A549 (cell line): ENCODE results near the gene PLPP6. TPM values are rescaled to one million over a fixed set of nuclear protein-coding genes. Genes with fewer than 3 reads are reported as not detected.

Experiments
- ATAC-seq, 2 experiments: fragments of 200-7000 bp in 1 of 2; fragments of >200 bp in 1 of 2; cut with Nextera tagmentation in 1 of 2; cut with Tn5 transposase in 1 of 2; 3 replicates each; pipeline versions ENCODE4 v1.8.0 to v1.9.1; 2018 to 2020; ENCODE audit warnings: mild to moderate bottlenecking in 1 of 2, moderate library complexity in 1 of 2
- CTCF ChIA-PET: fragments of 300-600 bp; sonication (Branson Sonifier 250); formaldehyde crosslinking; extraction: SDS; loops from one replicate; lab custom pipeline; 2021; ENCODE audit warnings: antibody characterized with exemption, inconsistent platforms; lab: Yijun Ruan, JAX
- POLR2A ChIA-PET: fragments of 350-600 bp; formaldehyde crosslinking; extraction: SDS; loops from one replicate; lab custom pipeline; 2021; ENCODE audit warnings: antibody characterized with exemption, inconsistent platforms; lab: Yijun Ruan, JAX
- DNase-seq, 2 experiments: peaks; one replicate each; pipeline versions ENCODE4 v3.0.0 to v3.0.0-alpha.2; 2011 to 2016; ENCODE audit warnings: low read depth in 1 of 2, low spot score in 1 of 2
- FAIRE-seq: peaks from 2 replicates; lab custom pipeline; 2011; peaks lifted over from hg19 to GRCh38; lab: Jason Lieb, UNC
- H3K27ac ChIP-seq, 2 experiments: fragments of >200 bp; sonication (Bioruptor Twin); formaldehyde crosslinking; 3 replicates each; pipeline ENCODE4 v1.5.1; 2016 to 2017
- H3K4me1 ChIP-seq: fragments of >200 bp; sonication (Bioruptor Twin); formaldehyde crosslinking; 3 replicates; pipeline ENCODE4 v1.6.1; 2016
- H3K4me2 ChIP-seq: fragments of >200 bp; sonication (Bioruptor Twin); formaldehyde crosslinking; 3 replicates; pipeline ENCODE4 v1.6.1; 2016
- H3K4me3 ChIP-seq: fragments of >200 bp; sonication (Bioruptor Twin); formaldehyde crosslinking; 3 replicates; pipeline ENCODE4 v1.5.1; 2016
- H3K9me3 ChIP-seq: fragments of >200 bp; sonication (Bioruptor Twin); formaldehyde crosslinking; 3 replicates; pipeline ENCODE4 v1.6.1; 2016
- BHLHE40 ChIP-seq: IDR thresholded peaks from 2 replicates; pipeline ENCODE4 v1.6.1; 2012; ENCODE audit warnings: low read depth, low read length, inconsistent platforms
- CEBPB ChIP-seq, 2 experiments: fragments of >200 bp in 1 of 2; sonication (Bioruptor Twin) in 1 of 2; formaldehyde crosslinking in 1 of 2; IDR thresholded peaks; 2 replicates each; pipeline ENCODE4 v1.6.1; 2012 to 2016
- CHD4 ChIP-seq: fragments of 200-600 bp; sonication (generic); IDR thresholded peaks from 2 replicates; pipeline ENCODE4 v1.6.1; 2016; ENCODE audit warnings: antibody characterized with exemption, mild to moderate bottlenecking, borderline replicate concordance
- EHMT2 ChIP-seq: fragments of 200-600 bp; sonication (generic); IDR thresholded peaks from 2 replicates; pipeline ENCODE4 v1.6.1; 2016; ENCODE audit warnings: antibody characterized with exemption, low read depth, mild to moderate bottlenecking, moderate library complexity
- EP300 ChIP-seq, 2 experiments: fragments of >200 bp; sonication (Bioruptor Twin); formaldehyde crosslinking; IDR thresholded peaks; 2 replicates in 1 of 2; 3 replicates in 1 of 2; pipeline ENCODE4 v1.6.1; 2016 to 2017
- FOSB ChIP-seq: fragments of 250-450 bp; sonication (Bioruptor Pico); IDR thresholded peaks from 2 replicates; pipeline ENCODE4 v1.5.0; 2020; ENCODE audit warnings: mild to moderate bottlenecking, moderate library complexity
- HDAC2 ChIP-seq: fragments of 200-600 bp; sonication (generic); IDR thresholded peaks from 2 replicates; pipeline ENCODE4 v1.6.1; 2016
- HEYL ChIP-seq: fragments of 250-450 bp; sonication (Bioruptor Pico); IDR thresholded peaks from 2 replicates; pipeline ENCODE4 v1.8.0; 2021; ENCODE audit warnings: mild to moderate bottlenecking, moderate library complexity
- HOXB13 ChIP-seq: fragments of 250-450 bp; sonication (Bioruptor Pico); IDR thresholded peaks from 2 replicates; pipeline ENCODE4 v1.5.0; 2020; ENCODE audit warnings: low read depth, mild to moderate bottlenecking, moderate library complexity
- JUNB ChIP-seq: fragments of >200 bp; sonication (Bioruptor Twin); formaldehyde crosslinking; IDR thresholded peaks from 2 replicates; pipeline ENCODE4 v1.6.1; 2016
- KDM5A ChIP-seq: fragments of 200-600 bp; sonication (generic); IDR thresholded peaks from 2 replicates; pipeline ENCODE4 v1.6.1; 2016; ENCODE audit warnings: antibody characterized with exemption, mild to moderate bottlenecking
- MAFK ChIP-seq: fragments of 450-650 bp; IDR thresholded peaks from 2 replicates; pipeline ENCODE4 v1.6.1; 2014; ENCODE audit not compliant: partially characterized antibody
- MYC ChIP-seq: IDR thresholded peaks from 2 replicates; pipeline ENCODE4 v1.6.1; 2012; ENCODE audit warnings: mild to moderate bottlenecking, inconsistent platforms, low read length, improper control_type of control experiment, borderline replicate concordance
- NPAS2 ChIP-seq: fragments of 250-450 bp; sonication (Bioruptor Pico); IDR thresholded peaks from 2 replicates; pipeline ENCODE4 v1.8.0; 2022; ENCODE audit warnings: mild to moderate bottlenecking, moderate library complexity, borderline replicate concordance
- PHF8 ChIP-seq: fragments of 200-600 bp; sonication (generic); IDR thresholded peaks from 2 replicates; pipeline ENCODE4 v1.6.1; 2016; ENCODE audit warnings: low read depth, mild to moderate bottlenecking, antibody characterized with exemption, moderate library complexity, borderline replicate concordance
- POLR2A ChIP-seq: IDR thresholded peaks from 2 replicates; pipeline ENCODE4 v1.6.1; 2012; ENCODE audit warnings: mild to moderate bottlenecking, low read length
- POLR2AphosphoS2 ChIP-seq: conservative IDR thresholded peaks from 2 replicates; pipeline ENCODE4 v1.6.1; 2012; ENCODE audit warnings: low read length, improper control_type of control experiment, inconsistent platforms
- RAD21 ChIP-seq, 2 experiments: fragments of >200 bp in 1 of 2; sonication (Bioruptor Twin) in 1 of 2; formaldehyde crosslinking in 1 of 2; IDR thresholded peaks in 1 of 2; conservative IDR thresholded peaks in 1 of 2; 2 replicates in 1 of 2; 3 replicates in 1 of 2; pipeline ENCODE4 v1.6.1; 2012 to 2018; ENCODE audit warnings: inconsistent platforms in 1 of 2
- RARB ChIP-seq: fragments of 250-450 bp; sonication (Bioruptor Pico); IDR thresholded peaks from 2 replicates; pipeline ENCODE4 v1.8.0; 2021; ENCODE audit warnings: mild to moderate bottlenecking, moderate library complexity
- RCOR1 ChIP-seq: fragments of 150-350 bp; IDR thresholded peaks from 2 replicates; pipeline ENCODE4 v1.6.1; 2014; ENCODE audit warnings: antibody characterized with exemption, low read length, low read depth
- RFX5 ChIP-seq: fragments of 450-650 bp; IDR thresholded peaks from 2 replicates; pipeline ENCODE4 v1.7.1; 2014; ENCODE audit warnings: antibody characterized with exemption, mild to moderate bottlenecking, moderate library complexity
- RNF2 ChIP-seq: fragments of 200-600 bp; sonication (generic); IDR thresholded peaks from 2 replicates; pipeline ENCODE4 v1.6.1; 2016; ENCODE audit warnings: low read depth, mild to moderate bottlenecking, antibody characterized with exemption, moderate library complexity, borderline replicate concordance
- SMC3 ChIP-seq: fragments of >200 bp; sonication (Bioruptor Twin); formaldehyde crosslinking; IDR thresholded peaks from 3 replicates; pipeline ENCODE4 v1.6.1; 2018; ENCODE audit warnings: inconsistent platforms
- ZC3H11A ChIP-seq: fragments of 450-650 bp; IDR thresholded peaks from 2 replicates; pipeline ENCODE4 v1.6.1; 2014; ENCODE audit warnings: antibody characterized with exemption, mild to moderate bottlenecking
- WGBS: methylation state at CpG from one replicate; pipeline ENCODE4 v1.1.6; 2017; ENCODE audit errors: missing lambda C conversion rate; 5-methylcytosine and 5-hydroxymethylcytosine counted together
- polyA plus RNA-seq, 4 experiments: library from polyadenylated mRNA; depleted of rRNA in 3 of 4; stranded (reverse); fragments of >200 nt; fragmentation: RNase III in 1 of 4; extraction: RNeasy Plus Mini Kit Qiagen cat#74134 plus additional on column Dnase treatment in 1 of 4; gene quantifications; 2 replicates in 3 of 4; 3 replicates in 1 of 4; pipeline ENCODE4 v1.2.3, GENCODE V29; 2011 to 2017
- TF ChIP-seq, protein P1 (sequence below): fragments of >200 bp; sonication (Bioruptor Twin); formaldehyde crosslinking; IDR thresholded peaks from 3 replicates; pipeline ENCODE4 v1.6.1; 2016
- TF ChIP-seq, protein P2 (sequence below): fragments of 200-600 bp; sonication (generic); IDR thresholded peaks from 2 replicates; pipeline ENCODE4 v1.6.1; 2016; ENCODE audit warnings: antibody characterized with exemption, mild to moderate bottlenecking, moderate library complexity
- TF ChIP-seq, protein P3 (sequence below): fragments of >200 bp; sonication (Bioruptor Twin); formaldehyde crosslinking; IDR thresholded peaks from 3 replicates; pipeline ENCODE4 v1.5.1; 2016
- TF ChIP-seq, protein P4 (sequence below): fragments of 450-650 bp; IDR thresholded peaks from 2 replicates; pipeline ENCODE4 v1.6.1; 2014; ENCODE audit warnings: antibody characterized with exemption
- TF ChIP-seq, protein P5 (sequence below): fragments of 250-450 bp; sonication (Bioruptor Pico); IDR thresholded peaks from 2 replicates; pipeline ENCODE4 v1.5.0; 2021; ENCODE audit warnings: mild to moderate bottlenecking, moderate library complexity, borderline replicate concordance

Gene PLPP6
- polyA plus RNA-seq, 2 of the 4 experiments (the other 2 are of a cell fraction) = 11.2 to 13.5 TPM

- no peak overlapping the region for H3K4me3 ChIP-seq
- no peak overlapping the region for H3K4me2 ChIP-seq
- POLR2A ChIA-PET = no interaction called here
- FAIRE-seq (peak; percentile 36), DNase-seq (no peak), ATAC-seq (no peak)
- no peaks in the 10 kb centered on the region for H3K9me3 ChIP-seq
- CTCF ChIA-PET = interaction anchor here (1.4 kb wide), 1 partner anchor 25 kb away, joined by 3 read pairs; no protein-coding TSS in a partner anchor
- no peaks in the 10 kb centered on the region for H3K4me1 ChIP-seq
- TF ChIP-seq NPAS2 (CRISPR knock-in tag) (no peak), HOXB13 (no peak), MAFK (no peak), ZC3H11A (no peak), KDM5A (no peak), POLR2AphosphoS2 (no peak), FOSB (no peak), PHF8 (no peak), EP300 (IDR thresholded peaks at IDR 0.05) (no peak), CHD4 (no peak), CEBPB (IDR thresholded peaks at IDR 0.05) (no peak), POLR2A (no peak), JUNB (no peak), HDAC2 (no peak), RCOR1 (no peak)
- TF ChIP-seq, protein P1, sequence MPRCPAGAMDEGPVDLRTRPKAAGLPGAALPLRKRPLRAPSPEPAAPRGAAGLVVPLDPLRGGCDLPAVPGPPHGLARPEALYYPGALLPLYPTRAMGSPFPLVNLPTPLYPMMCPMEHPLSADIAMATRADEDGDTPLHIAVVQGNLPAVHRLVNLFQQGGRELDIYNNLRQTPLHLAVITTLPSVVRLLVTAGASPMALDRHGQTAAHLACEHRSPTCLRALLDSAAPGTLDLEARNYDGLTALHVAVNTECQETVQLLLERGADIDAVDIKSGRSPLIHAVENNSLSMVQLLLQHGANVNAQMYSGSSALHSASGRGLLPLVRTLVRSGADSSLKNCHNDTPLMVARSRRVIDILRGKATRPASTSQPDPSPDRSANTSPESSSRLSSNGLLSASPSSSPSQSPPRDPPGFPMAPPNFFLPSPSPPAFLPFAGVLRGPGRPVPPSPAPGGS = no peak
- TF ChIP-seq, protein P2, sequence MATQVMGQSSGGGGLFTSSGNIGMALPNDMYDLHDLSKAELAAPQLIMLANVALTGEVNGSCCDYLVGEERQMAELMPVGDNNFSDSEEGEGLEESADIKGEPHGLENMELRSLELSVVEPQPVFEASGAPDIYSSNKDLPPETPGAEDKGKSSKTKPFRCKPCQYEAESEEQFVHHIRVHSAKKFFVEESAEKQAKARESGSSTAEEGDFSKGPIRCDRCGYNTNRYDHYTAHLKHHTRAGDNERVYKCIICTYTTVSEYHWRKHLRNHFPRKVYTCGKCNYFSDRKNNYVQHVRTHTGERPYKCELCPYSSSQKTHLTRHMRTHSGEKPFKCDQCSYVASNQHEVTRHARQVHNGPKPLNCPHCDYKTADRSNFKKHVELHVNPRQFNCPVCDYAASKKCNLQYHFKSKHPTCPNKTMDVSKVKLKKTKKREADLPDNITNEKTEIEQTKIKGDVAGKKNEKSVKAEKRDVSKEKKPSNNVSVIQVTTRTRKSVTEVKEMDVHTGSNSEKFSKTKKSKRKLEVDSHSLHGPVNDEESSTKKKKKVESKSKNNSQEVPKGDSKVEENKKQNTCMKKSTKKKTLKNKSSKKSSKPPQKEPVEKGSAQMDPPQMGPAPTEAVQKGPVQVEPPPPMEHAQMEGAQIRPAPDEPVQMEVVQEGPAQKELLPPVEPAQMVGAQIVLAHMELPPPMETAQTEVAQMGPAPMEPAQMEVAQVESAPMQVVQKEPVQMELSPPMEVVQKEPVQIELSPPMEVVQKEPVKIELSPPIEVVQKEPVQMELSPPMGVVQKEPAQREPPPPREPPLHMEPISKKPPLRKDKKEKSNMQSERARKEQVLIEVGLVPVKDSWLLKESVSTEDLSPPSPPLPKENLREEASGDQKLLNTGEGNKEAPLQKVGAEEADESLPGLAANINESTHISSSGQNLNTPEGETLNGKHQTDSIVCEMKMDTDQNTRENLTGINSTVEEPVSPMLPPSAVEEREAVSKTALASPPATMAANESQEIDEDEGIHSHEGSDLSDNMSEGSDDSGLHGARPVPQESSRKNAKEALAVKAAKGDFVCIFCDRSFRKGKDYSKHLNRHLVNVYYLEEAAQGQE = no peak
- TF ChIP-seq, protein P3, sequence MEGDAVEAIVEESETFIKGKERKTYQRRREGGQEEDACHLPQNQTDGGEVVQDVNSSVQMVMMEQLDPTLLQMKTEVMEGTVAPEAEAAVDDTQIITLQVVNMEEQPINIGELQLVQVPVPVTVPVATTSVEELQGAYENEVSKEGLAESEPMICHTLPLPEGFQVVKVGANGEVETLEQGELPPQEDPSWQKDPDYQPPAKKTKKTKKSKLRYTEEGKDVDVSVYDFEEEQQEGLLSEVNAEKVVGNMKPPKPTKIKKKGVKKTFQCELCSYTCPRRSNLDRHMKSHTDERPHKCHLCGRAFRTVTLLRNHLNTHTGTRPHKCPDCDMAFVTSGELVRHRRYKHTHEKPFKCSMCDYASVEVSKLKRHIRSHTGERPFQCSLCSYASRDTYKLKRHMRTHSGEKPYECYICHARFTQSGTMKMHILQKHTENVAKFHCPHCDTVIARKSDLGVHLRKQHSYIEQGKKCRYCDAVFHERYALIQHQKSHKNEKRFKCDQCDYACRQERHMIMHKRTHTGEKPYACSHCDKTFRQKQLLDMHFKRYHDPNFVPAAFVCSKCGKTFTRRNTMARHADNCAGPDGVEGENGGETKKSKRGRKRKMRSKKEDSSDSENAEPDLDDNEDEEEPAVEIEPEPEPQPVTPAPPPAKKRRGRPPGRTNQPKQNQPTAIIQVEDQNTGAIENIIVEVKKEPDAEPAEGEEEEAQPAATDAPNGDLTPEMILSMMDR = no peak
- no peak overlapping the region for H3K27ac ChIP-seq
Measured at GRCh38 chr9:4709380-4709779, 47.3 kb downstream of the PLPP6 start.

- DNase-seq = no peak
- H3K4me1 ChIP-seq = no peaks in the 10 kb centered on the region
- no peak for TF ChIP-seq HEYL
- TF ChIP-seq MYC = no peak
- no peak for TF ChIP-seq RAD21 (conservative IDR thresholded peaks at IDR 0.05 in 1 of 2, IDR thresholded peaks at IDR 0.05 in 1 of 2)
- no peak for TF ChIP-seq RARB (CRISPR knock-in tag)
- TF ChIP-seq SMC3 = no peak
- no peak for TF ChIP-seq BHLHE40
- no peak for TF ChIP-seq ZC3H11A
- TF ChIP-seq, protein P4, sequence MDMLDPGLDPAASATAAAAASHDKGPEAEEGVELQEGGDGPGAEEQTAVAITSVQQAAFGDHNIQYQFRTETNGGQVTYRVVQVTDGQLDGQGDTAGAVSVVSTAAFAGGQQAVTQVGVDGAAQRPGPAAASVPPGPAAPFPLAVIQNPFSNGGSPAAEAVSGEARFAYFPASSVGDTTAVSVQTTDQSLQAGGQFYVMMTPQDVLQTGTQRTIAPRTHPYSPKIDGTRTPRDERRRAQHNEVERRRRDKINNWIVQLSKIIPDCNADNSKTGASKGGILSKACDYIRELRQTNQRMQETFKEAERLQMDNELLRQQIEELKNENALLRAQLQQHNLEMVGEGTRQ = no peak
- TF ChIP-seq MAFK = no peak
- TF ChIP-seq POLR2A = no peak
- no peak for TF ChIP-seq RCOR1
- no peak for TF ChIP-seq RFX5
- no peak for TF ChIP-seq EHMT2
- no peak for TF ChIP-seq PHF8
- no peak for TF ChIP-seq RNF2
- TF ChIP-seq, protein P5, sequence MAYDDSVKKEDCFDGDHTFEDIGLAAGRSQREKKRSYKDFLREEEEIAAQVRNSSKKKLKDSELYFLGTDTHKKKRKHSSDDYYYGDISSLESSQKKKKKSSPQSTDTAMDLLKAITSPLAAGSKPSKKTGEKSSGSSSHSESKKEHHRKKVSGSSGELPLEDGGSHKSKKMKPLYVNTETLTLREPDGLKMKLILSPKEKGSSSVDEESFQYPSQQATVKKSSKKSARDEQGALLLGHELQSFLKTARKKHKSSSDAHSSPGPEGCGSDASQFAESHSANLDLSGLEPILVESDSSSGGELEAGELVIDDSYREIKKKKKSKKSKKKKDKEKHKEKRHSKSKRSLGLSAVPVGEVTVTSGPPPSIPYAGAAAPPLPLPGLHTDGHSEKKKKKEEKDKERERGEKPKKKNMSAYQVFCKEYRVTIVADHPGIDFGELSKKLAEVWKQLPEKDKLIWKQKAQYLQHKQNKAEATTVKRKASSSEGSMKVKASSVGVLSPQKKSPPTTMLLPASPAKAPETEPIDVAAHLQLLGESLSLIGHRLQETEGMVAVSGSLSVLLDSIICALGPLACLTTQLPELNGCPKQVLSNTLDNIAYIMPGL (CRISPR knock-in tag) = no peak
- no peak overlapping the region for H3K27ac ChIP-seq
- 69% methylated on average over 7 of the region's 7 CpGs for WGBS
- peak in 1 of 2 experiments; percentile 64; a peak in 2 of 6 replicates for ATAC-seq
- ChIA-PET CTCF (interaction anchor here (1.0 to 2.8 kb wide), 4 partner anchors 11 to 45 kb away, joined by 3 to 7 read pairs (median 3); no protein-coding TSS in a partner anchor), POLR2A (no interaction called here)
- no peak overlapping the region for H3K4me2 ChIP-seq
- no peaks in the 10 kb centered on the region for H3K9me3 ChIP-seq
- no peak overlapping the region for H3K4me3 ChIP-seq
- FAIRE-seq = peak; percentile 92
Measured at GRCh38 chr9:4713849-4714248, 51.8 kb downstream of the PLPP6 start.
